OCI-LY3 (cell line): ENCODE data around the gene TTC16.

Experiments used
- CTCF ChIP-seq: fragments of 200-600, 300-600 bp; sonication (generic); IDR thresholded peaks from 2 replicates; pipeline ENCODE4 v1.5.1; 2014; ENCODE audit warnings: antibody characterized with exemption, low read length, low read depth
- EZH2phosphoT487 ChIP-seq: fragments of 200-600 bp; shearing (Covaris generic); IDR thresholded peaks from 2 replicates; pipeline ENCODE4 v1.6.1; 2018; ENCODE audit warnings: antibody characterized with exemption, mixed run types, low read depth

GRCh38 chr9:127708952-127709587 is 6.8 kb upstream of the TTC16 start:
- TF ChIP-seq CTCF (no peak), EZH2phosphoT487 (no peak)
